ENCODE data around the gene CALML5. TPM values are rescaled to one million over a fixed set of nuclear protein-coding genes. Genes with fewer than 3 reads are reported as not detected.

CALML5 gene
- total RNA-seq, 2 experiments from 2014 or later, result not detected

- Mint-ChIP-seq H3K27me3 (peaks cover 11% of the 10 kb centered on the region), H3K4me3 (no peak overlapping the region), H3K27ac (no peak overlapping the region), H3K4me1 (no peaks in the 10 kb centered on the region), H3K36me3 (ENCODE audit: low read depth) (peaks cover 9% of the 10 kb centered on the region), H3K9me3 (peaks cover 19% of the 10 kb centered on the region)
- CTCF ChIA-PET, result interaction anchor here (1.6 kb wide), 1 partner anchor 9 kb away, joined by 6 read pairs; no protein-coding TSS in a partner anchor
- DNase-seq, result no peak
- POLR2A ChIA-PET, result no interaction called here
Observed at GRCh38 chr10:5538892-5539651, 39.7 kb upstream of the CALML5 start.

DNA sequence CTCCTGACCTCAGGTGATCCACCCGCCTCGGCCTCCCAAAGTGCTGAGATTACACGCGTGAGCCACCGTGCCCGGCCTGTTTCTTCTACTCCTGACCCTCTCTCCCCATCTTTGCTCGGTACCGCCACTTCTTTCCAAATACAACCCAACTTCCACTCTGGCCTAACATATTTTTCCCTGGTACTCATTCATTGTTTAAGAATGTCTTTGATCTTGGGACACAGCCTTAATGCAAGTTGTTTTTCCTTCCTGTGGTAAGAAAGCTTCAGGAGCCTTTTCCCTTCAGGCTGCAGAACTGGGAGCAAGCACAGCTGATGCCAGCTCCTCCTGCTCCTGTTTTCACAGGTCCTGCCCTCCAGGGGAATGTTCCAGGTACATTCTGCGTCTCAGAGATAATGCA, 39.1 kb upstream of the CALML5 start:
- ChIA-PET CTCF (no interaction called here), POLR2A (no interaction called here)
- H3K9me3 Mint-ChIP-seq, result peaks cover 16% of the 10 kb centered on the region

GRCh38 chr10:5537684-5538083, 38.3 kb upstream of the CALML5 start:
- Mint-ChIP-seq H3K27ac (no peak overlapping the region), H3K4me3 (no peak overlapping the region), H3K9me3 (peaks cover 12% of the 10 kb centered on the region), H3K36me3 (ENCODE audit: low read depth) (peaks cover 7% of the 10 kb centered on the region), H3K27me3 (peaks cover 2% of the 10 kb centered on the region), H3K4me1 (no peaks in the 10 kb centered on the region)
- no peak for DNase-seq
- ChIA-PET POLR2A (no interaction called here), CTCF (no interaction called here)

More for the DNA sequence above, 39.1 kb upstream of the CALML5 start:
- Mint-ChIP-seq H3K27me3 (peaks cover 6% of the 10 kb centered on the region), H3K36me3 (ENCODE audit: low read depth) (peaks cover 9% of the 10 kb centered on the region), H3K27ac (no peak overlapping the region), H3K4me1 (no peaks in the 10 kb centered on the region), H3K4me3 (no peak overlapping the region)
- no peak for DNase-seq

DNA sequence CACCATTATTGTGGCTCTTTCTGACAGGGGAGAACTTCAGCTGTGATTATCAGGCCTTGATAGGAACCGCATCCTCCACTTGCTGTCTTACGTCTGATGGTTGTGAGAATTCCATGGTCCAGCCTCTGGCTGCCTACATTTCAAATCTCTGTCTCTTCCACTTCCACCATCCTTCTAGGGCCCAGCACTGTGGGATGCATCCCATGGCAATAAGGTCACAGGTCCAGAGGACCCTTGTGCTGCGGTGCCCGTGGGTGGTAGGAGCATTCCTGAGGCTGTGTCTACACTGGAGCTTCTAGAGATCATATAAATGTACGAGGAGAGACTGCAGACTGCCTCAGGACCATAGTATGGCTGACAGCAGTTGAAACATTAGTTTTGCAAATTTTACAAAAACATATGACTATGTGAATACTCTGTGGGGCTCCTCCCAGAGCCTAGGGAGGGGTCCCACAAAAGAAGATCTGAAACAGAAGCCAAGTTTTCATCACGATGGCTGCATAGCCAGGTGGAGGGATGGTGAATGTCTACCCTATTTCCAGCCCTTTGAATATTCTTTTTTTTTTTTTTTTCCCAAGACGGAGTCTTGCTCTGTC, 37.2 kb upstream of the CALML5 start:
- ChIA-PET CTCF (interaction anchor here (0.5 kb wide), 1 partner anchor 444 kb away, joined by 4 read pairs; no protein-coding TSS in a partner anchor), POLR2A (no interaction called here)
- H3K9me3 Mint-ChIP-seq, result peaks cover 9% of the 10 kb centered on the region
- DNase-seq, result no peak
- no peak overlapping the region for H3K27ac Mint-ChIP-seq
- no peak overlapping the region for H3K4me3 Mint-ChIP-seq
- peaks cover 2% of the 10 kb centered on the region for H3K36me3 Mint-ChIP-seq (ENCODE audit: low read depth)
- no peaks in the 10 kb centered on the region for H3K27me3 Mint-ChIP-seq
- no peaks in the 10 kb centered on the region for H3K4me1 Mint-ChIP-seq

DNA sequence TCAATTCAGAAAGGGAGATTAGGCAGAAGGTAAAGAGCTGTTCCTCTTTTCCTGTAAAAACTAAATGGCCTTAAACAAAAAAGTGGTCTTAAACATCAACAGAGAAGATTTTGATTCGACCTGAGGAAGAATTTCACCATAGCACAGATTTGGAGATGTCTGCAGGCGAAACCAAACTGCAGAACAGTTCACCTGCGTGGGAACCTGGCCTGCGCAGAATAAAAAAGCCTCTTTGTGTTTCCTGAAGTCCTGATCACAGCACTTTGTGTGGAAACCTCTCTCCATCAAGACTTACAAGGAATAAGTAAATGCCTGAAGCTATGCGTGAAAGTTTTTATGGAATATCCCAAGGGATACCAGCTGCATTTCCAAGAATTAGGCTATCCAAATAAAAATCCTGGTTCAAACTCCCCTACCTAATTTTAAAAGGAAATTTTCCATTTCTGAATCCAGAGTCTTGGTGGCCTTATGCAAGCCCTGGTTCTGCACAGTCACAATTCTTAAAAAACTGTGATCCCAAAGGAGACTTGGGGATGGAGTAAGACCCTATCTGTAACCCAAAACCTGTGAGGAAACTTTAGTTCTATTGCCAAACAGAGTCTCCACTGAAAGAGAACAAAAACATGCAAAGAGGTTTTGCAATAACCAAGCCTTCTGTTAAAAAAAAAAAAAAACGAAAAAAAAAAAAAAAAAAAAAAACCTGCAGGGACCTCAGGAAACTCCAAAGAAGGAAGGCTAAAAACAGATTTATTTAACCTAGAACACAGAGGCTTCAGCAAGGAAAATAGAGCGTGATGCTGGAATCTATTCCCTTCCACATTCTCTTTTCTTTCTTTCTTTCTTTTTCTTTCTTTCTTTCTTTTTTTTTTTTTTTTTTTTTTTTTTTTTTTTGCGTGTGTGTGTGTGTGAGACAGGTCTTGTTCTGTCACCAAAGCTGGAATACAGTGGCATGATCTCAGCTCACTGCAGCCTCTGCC, 35.8 kb upstream of the CALML5 start:
- Mint-ChIP-seq H3K27ac (no peak overlapping the region), H3K4me3 (no peak overlapping the region), H3K36me3 (ENCODE audit: low read depth) (no peaks in the 10 kb centered on the region), H3K27me3 (no peaks in the 10 kb centered on the region), H3K9me3 (no peaks in the 10 kb centered on the region), H3K4me1 (no peaks in the 10 kb centered on the region)
- DNase-seq, result no peak
- POLR2A ChIA-PET, result no interaction called here
- CTCF ChIA-PET, result interaction anchor here (1.4 kb wide), 1 partner anchor 88 kb away, joined by 3 read pairs; no protein-coding TSS in a partner anchor

GRCh38 chr10:5534051-5534821, 34.9 kb upstream of the CALML5 start:
- H3K4me3 Mint-ChIP-seq, result no peak overlapping the region
- no peaks in the 10 kb centered on the region for H3K4me1 Mint-ChIP-seq
- ChIA-PET POLR2A (no interaction called here), CTCF (interaction anchor here (1.4 kb wide), 1 partner anchor 89 kb away, joined by 3 read pairs; no protein-coding TSS in a partner anchor)
- no peaks in the 10 kb centered on the region for H3K27me3 Mint-ChIP-seq
- no peaks in the 10 kb centered on the region for H3K9me3 Mint-ChIP-seq
- DNase-seq, result no peak
- no peak overlapping the region for H3K27ac Mint-ChIP-seq
- no peaks in the 10 kb centered on the region for H3K36me3 Mint-ChIP-seq (ENCODE audit: low read depth)

DNA sequence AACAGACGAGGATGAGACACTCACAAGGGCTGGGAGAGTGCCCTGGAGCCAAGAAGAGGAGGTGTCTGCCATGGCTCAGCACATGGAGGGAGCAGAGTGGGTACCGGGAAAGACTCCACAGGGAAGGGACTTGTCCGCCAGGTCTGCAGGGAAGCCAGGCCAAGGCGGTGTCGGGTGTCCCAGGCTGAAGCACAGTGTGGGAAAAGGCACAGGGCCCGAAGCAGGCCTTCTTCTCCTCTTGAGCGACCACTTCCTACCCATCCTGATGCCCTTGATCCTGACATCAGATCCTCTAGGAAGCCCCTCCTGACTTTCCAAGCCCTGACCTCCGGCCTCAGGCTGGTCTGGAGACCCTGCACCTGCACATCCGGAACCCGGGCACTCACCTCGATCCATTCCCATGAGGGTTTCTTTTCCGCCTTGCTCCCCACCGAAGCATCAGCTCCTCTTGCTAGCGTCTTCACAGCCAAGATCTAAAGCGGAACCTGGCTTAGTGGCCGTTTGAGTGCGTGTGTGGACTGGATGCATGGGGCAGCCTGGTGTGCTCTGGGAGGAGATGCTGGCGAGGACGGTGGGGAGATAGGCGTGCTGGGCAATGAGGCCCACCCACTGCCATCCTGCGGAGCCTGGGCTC, 33.8 kb upstream of the CALML5 start:
- Mint-ChIP-seq H3K9me3 (no peaks in the 10 kb centered on the region), H3K27ac (no peak overlapping the region), H3K36me3 (ENCODE audit: low read depth) (no peaks in the 10 kb centered on the region), H3K4me1 (no peaks in the 10 kb centered on the region), H3K27me3 (no peaks in the 10 kb centered on the region), H3K4me3 (no peak overlapping the region)
- ChIA-PET POLR2A (no interaction called here), CTCF (no interaction called here)
- no peak for DNase-seq

DNA sequence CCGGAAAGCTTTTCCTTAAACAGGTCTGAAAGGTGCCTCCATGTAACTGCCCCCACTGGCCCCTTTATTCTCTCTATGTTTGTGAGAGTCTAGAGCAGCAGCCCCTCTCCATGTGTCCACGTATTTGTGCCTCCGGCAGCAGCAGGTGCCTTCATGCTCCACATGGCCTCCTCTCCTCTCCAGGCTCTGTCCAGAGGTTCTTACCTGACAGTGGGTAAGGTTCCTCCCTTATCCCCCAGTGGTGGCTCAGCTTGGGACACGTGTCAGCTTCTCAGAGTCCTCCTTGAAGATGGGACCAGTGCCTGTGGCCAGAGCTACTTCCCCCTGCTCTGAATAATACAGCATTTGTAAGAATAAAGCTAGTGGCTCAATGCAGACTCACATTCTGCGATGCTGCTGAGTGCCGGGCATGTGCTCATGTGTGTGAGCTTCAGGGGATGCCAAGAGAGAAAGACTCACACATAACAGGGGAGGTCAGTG, 33.3 kb upstream of the CALML5 start:
- H3K4me1 Mint-ChIP-seq, result no peaks in the 10 kb centered on the region
- DNase-seq, result no peak
- POLR2A ChIA-PET, result no interaction called here
- CTCF ChIA-PET, result interaction anchor here (0.7 kb wide), 1 partner anchor 21 kb away, joined by 3 read pairs; no protein-coding TSS in a partner anchor
- H3K4me3 Mint-ChIP-seq, result no peak overlapping the region
- no peak overlapping the region for H3K27ac Mint-ChIP-seq
- no peaks in the 10 kb centered on the region for H3K27me3 Mint-ChIP-seq
- H3K36me3 Mint-ChIP-seq (ENCODE audit: low read depth), result no peaks in the 10 kb centered on the region
- H3K9me3 Mint-ChIP-seq, result no peaks in the 10 kb centered on the region

DNA sequence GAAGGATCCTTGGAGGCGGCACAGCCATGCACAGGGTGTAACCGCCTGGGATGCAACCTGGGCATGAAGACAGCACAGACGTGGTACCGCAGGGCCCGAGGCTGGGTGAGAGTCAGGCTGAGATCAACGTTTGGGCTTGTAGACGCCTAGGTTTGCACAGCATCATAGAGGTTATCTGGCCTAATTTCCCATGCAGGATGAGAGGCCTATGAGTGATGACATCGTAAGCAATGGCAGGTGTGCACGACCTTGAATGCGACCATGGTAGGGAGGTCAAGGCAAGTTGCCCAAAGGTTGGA, 32.9 kb upstream of the CALML5 start:
- H3K4me1 Mint-ChIP-seq, result no peaks in the 10 kb centered on the region
- no peaks in the 10 kb centered on the region for H3K36me3 Mint-ChIP-seq (ENCODE audit: low read depth)
- no peak for DNase-seq
- ChIA-PET CTCF (interaction anchor here (0.7 kb wide), 1 partner anchor 21 kb away, joined by 3 read pairs; no protein-coding TSS in a partner anchor), POLR2A (no interaction called here)
- H3K4me3 Mint-ChIP-seq, result no peak overlapping the region
- H3K27me3 Mint-ChIP-seq, result no peaks in the 10 kb centered on the region
- H3K27ac Mint-ChIP-seq, result no peak overlapping the region
- no peaks in the 10 kb centered on the region for H3K9me3 Mint-ChIP-seq

- Mint-ChIP-seq H3K4me3 (no peak overlapping the region), H3K9me3 (no peaks in the 10 kb centered on the region), H3K4me1 (no peaks in the 10 kb centered on the region), H3K27ac (no peak overlapping the region), H3K36me3 (ENCODE audit: low read depth) (no peaks in the 10 kb centered on the region), H3K27me3 (no peaks in the 10 kb centered on the region)
- no peak for DNase-seq
- ChIA-PET POLR2A (no interaction called here), CTCF (no interaction called here)
Observed at GRCh38 chr10:5531558-5532306, 32.4 kb upstream of the CALML5 start.

DNA sequence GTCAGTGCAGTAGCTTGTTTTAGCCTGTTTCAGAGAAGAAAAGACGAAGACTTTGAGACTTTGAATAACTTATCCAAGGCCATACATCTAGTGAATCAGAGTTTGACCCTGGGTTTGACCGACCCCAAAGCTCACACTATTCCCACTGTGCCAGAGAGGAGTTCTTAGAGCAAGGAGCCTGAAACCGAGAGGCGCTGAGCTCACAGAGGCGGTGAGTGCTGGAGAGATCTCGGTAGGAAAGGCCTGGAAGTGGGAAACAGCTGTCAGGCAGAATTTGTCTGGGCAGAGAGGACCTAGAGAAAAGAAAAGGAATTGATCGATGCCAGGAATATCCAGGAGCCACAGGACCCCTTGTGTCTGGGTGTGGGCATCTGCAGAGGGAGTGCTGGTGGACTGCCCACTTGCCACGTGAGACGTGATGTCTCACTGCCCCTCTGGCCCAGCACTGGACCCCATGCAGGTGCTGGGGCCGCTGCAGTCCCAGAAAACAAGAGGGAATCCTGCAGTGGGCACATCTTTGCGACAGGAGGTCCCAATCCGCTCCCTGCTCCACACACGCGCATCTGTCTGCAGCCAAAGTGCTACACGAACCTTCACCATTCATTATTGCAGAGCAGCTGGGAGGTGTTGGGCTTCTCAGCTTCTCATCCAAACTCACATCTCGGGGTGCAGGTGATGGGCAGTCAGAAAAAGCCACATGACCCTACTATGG, 31.6 kb upstream of the CALML5 start:
- H3K27ac Mint-ChIP-seq, result no peak overlapping the region
- DNase-seq, result no peak
- H3K36me3 Mint-ChIP-seq (ENCODE audit: low read depth), result no peaks in the 10 kb centered on the region
- H3K27me3 Mint-ChIP-seq, result no peaks in the 10 kb centered on the region
- ChIA-PET CTCF (interaction anchor here (0.5 to 1.2 kb wide), 2 partner anchors 18 to 26 kb away, joined by 3 to 5 read pairs; no protein-coding TSS in a partner anchor), POLR2A (no interaction called here)
- no peaks in the 10 kb centered on the region for H3K4me1 Mint-ChIP-seq
- no peak overlapping the region for H3K4me3 Mint-ChIP-seq
- no peaks in the 10 kb centered on the region for H3K9me3 Mint-ChIP-seq
